K562 (cell line): ENCODE measurements around the gene LCN15. TPM values are rescaled to one million over a fixed set of nuclear protein-coding genes. Genes with fewer than 3 reads are reported as not detected.

Experiments
- AFF4 ChIP-seq: sonication (generic); formaldehyde crosslinking; IDR thresholded peaks from 2 replicates; pipeline ENCODE4 v1.8.0; 2023; ENCODE audit warnings: mild to moderate bottlenecking, missing genetic modification reagents
- ATF1 ChIP-seq, 2 experiments: fragments of 450-650 bp in 1 of 2; IDR thresholded peaks; 2 replicates each; pipeline ENCODE4 v1.6.1; 2016; ENCODE audit warnings: missing compliant biosample characterization in 1 of 2, missing genetic modification characterization in 1 of 2
- CEBPB ChIP-seq: fragments of 450-650 bp; IDR thresholded peaks from 2 replicates; pipeline ENCODE4 v1.6.1; 2016; ENCODE audit warnings: missing genetic modification characterization, missing compliant biosample characterization
- ETS1 ChIP-seq: conservative IDR thresholded peaks from 2 replicates; pipeline ENCODE4 v1.6.1; 2011; ENCODE audit warnings: low read depth, mild to moderate bottlenecking, low read length; ENCODE audit not compliant: control insufficient read depth
- FOXP4 ChIP-seq: sonication (generic); formaldehyde crosslinking; IDR thresholded peaks from 2 replicates; pipeline ENCODE4 v1.8.0; 2022; ENCODE audit warnings: mild to moderate bottlenecking, missing genetic modification reagents, borderline replicate concordance
- KDM4B ChIP-seq, 2 experiments: fragments of 450-650 bp in 1 of 2; sonication (generic) in 1 of 2; IDR thresholded peaks; 2 replicates each; pipeline ENCODE4 v1.6.1; 2016 to 2017; ENCODE audit warnings: borderline replicate concordance in 2 of 2, antibody characterized with exemption in 1 of 2, low read depth in 1 of 2, mild to moderate bottlenecking in 1 of 2
- MED1 ChIP-seq: sonication (generic); formaldehyde crosslinking; IDR thresholded peaks from 2 replicates; pipeline ENCODE4 v1.8.1; 2023; ENCODE audit warnings: missing genetic modification reagents, borderline replicate concordance
- MEIS2 ChIP-seq: fragments of 450-650 bp; IDR thresholded peaks from 2 replicates; pipeline ENCODE4 v1.6.1; 2014; ENCODE audit warnings: mild to moderate bottlenecking; ENCODE audit not compliant: partially characterized antibody
- PRPF4 ChIP-seq: fragments of 200-400 bp; formaldehyde crosslinking; IDR thresholded peaks from one replicate; pipeline ENCODE4 v1.6.1; 2017; ENCODE audit warnings: low read length, low read depth, mild to moderate bottlenecking; ENCODE audit not compliant: insufficient read depth, poor library complexity, severe bottlenecking
- RBFOX2 ChIP-seq: fragments of 200-400 bp; formaldehyde crosslinking; IDR thresholded peaks from 2 replicates; pipeline ENCODE4 v1.6.1; 2017; ENCODE audit warnings: low read depth, mild to moderate bottlenecking, low read length, moderate library complexity
- RCOR1 ChIP-seq, 2 experiments: IDR thresholded peaks; 2 replicates each; pipeline ENCODE4 v1.6.1; 2012; ENCODE audit warnings: low read depth in 2 of 2, low read length in 2 of 2, borderline replicate concordance in 1 of 2, improper control_type of control experiment in 1 of 2
- SAFB ChIP-seq: fragments of 200-400 bp; formaldehyde crosslinking; IDR thresholded peaks from 2 replicates; pipeline ENCODE4 v1.6.1; 2017; ENCODE audit warnings: low read depth, low read length, borderline replicate concordance
- SIN3A ChIP-seq, 2 experiments: fragments of 150-350 bp in 1 of 2; IDR thresholded peaks; 2 replicates each; pipeline ENCODE4 v1.6.1; 2011 to 2016; ENCODE audit warnings: borderline replicate concordance in 2 of 2, low read depth in 2 of 2, low read length in 2 of 2, mild to moderate bottlenecking in 2 of 2, moderate library complexity in 2 of 2; ENCODE audit not compliant: control insufficient read depth in 1 of 2
- SMARCA5 ChIP-seq: fragments of 450-650 bp; IDR thresholded peaks from 2 replicates; pipeline ENCODE4 v1.6.1; 2016
- STAG1 ChIP-seq: sonication (generic); formaldehyde crosslinking; IDR thresholded peaks from 2 replicates; pipeline ENCODE4 v1.5.0; 2020; ENCODE audit warnings: missing genetic modification reagents, borderline replicate concordance
- ZNF175 ChIP-seq: fragments of 200-800 bp; sonication (Bioruptor generic); IDR thresholded peaks from 2 replicates; pipeline ENCODE4 v1.6.1; 2016; ENCODE audit warnings: low read depth, mild to moderate bottlenecking, missing genetic modification characterization, missing compliant biosample characterization
- ZNF395 ChIP-seq: fragments of 200-800 bp; sonication (Bioruptor generic); IDR thresholded peaks from 2 replicates; pipeline ENCODE4 v1.6.1; 2017; ENCODE audit warnings: missing genetic modification characterization, missing compliant biosample characterization
- polyA plus RNA-seq, 8 experiments: library from polyadenylated mRNA; depleted of rRNA in 4 of 8; stranded (reverse) in 5 of 8; unstranded in 3 of 8; fragments of >200 nt; fragmentation: Nextera tagmentation in 2 of 8; fragmentation: Illumina TruSeq in 1 of 8; extraction: Ambion mirVana in 2 of 8; extraction: Trizol in 1 of 8; gene quantifications; 2 replicates each; pipeline versions ENCODE4 v1.2.1 to v1.2.3, GENCODE V29; 2011 to 2014; ENCODE audit warnings: inconsistent platforms in 1 of 8, missing spikeins in 1 of 8
- total RNA-seq, 7 experiments: library from RNA; depleted of rRNA in 6 of 7; stranded (reverse); fragments of >200 nt in 6 of 7; fragmentation: Illumina TruSeq in 2 of 7; extraction: Trizol in 2 of 7; gene quantifications; 2 replicates each; pipeline versions ENCODE4 v1.2.1 to v1.2.3, GENCODE V29; 2011 to 2021; ENCODE audit warnings: low replicate concordance in 1 of 7

LCN15 gene
- total and polyA plus RNA-seq, 9 of the 15 experiments (the other 6 are each of a cell fraction or from before 2014, with no cell fraction given) = 0.66 TPM; not detected in 8

- peak; percentile 46; the same call in 1 of the 2 replicates for TF ChIP-seq ZNF395
- no peak for TF ChIP-seq SMARCA5
- no peak for TF ChIP-seq SAFB
- TF ChIP-seq AFF4 (CRISPR knock-in tag) = 0 out of 2 replicates have a peak, but pooled peaks have one; percentile 35
- TF ChIP-seq RBFOX2 = peak; percentile 10
- TF ChIP-seq MEIS2 = peak; percentile 20
- no peak for TF ChIP-seq PRPF4
- TF ChIP-seq ATF1 (CRISPR knock-in tag; IDR thresholded peaks at IDR 0.05) = no peak
- peak; percentile 63 for TF ChIP-seq ATF1 (tag; IDR thresholded peaks at IDR 0.05)
- TF ChIP-seq KDM4B (IDR thresholded peaks at IDR 0.05; ENCODE audit: borderline replicate concordance in 2 of 2, low read depth in 1 of 2) = no peak
- no peak for TF ChIP-seq STAG1 (CRISPR knock-in tag)
- TF ChIP-seq MED1 (CRISPR knock-in tag) = no peak
- TF ChIP-seq SIN3A (IDR thresholded peaks at IDR 0.05; ENCODE audit: borderline replicate concordance in 2 of 2, control insufficient read depth in 1 of 2, low read depth in 2 of 2, low read length in 2 of 2) = peak in 1 of 2 experiments; percentile 93; a peak in 2 of 4 replicates
- TF ChIP-seq FOXP4 = no peak
- TF ChIP-seq CEBPB (tag) = 0 out of 2 replicates have a peak, but pooled peaks have one; percentile 12
- TF ChIP-seq ZNF175 = no peak
- peak in 1 of 2 experiments; percentile 64; a peak in 2 of 4 replicates for TF ChIP-seq RCOR1 (IDR thresholded peaks at IDR 0.05; ENCODE audit: borderline replicate concordance in 1 of 2, low read depth in 2 of 2, low read length in 2 of 2)
- TF ChIP-seq ETS1 = peak; percentile 53; the same call in 1 of the 2 replicates
These were observed 37.6 kb downstream of the LCN15 start (continued) for GRCh38 chr9:136726631-136727191.
